ENCODE data around the gene POR.
"Not testable (repeated sequence)": the region's sequence is repeated elsewhere in the genome, so short reads cannot be mapped to it uniquely, and the experiment has no call there.

Gene POR

DNA sequence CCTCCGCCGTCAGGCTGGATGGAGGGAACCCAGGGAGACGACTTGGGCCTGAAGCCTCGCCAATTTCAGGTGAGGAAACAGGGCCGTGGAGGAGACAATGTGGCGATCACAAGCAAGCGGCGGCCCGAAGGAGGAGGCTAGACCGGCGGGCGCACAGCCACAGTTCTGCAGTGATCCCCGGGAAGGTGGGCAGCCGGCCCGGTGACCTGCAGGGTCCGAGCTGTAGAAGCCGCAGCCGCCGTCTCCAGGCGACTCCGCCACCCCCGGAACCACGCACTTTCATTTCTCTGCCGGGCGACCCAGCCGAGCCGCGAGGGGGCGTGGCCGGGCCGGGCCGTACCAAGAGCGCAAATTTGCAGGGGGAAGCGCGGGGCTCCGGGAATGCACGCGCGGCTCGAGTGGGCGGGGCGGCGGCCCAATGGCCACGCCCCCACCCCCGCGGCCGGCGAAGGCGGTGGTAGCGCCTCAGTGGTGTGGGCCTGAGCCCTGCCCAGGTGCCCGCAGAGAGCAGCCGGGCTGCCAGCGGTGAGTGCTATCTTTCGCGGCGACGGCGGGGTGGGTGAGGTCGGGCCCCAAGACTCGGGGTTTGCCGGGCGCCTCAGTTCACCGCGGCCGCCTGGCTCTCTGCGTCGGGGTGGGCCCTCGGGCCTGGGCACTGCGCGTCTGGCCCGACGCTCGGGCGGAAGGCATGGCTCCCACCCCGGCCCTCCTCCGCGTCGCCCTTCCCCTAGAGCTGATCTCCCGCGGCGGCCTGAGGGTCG lies at the start of gene POR:
Gene POR (plus strand): TSS at position 501 of the 761 bp plus-strand sequence. CDS start 38,847 bp downstream, outside the sequence.
- peak; percentile 89 for DNase-seq (ENCODE audit: low spot score)
- no peak for FAIRE-seq

DNA sequence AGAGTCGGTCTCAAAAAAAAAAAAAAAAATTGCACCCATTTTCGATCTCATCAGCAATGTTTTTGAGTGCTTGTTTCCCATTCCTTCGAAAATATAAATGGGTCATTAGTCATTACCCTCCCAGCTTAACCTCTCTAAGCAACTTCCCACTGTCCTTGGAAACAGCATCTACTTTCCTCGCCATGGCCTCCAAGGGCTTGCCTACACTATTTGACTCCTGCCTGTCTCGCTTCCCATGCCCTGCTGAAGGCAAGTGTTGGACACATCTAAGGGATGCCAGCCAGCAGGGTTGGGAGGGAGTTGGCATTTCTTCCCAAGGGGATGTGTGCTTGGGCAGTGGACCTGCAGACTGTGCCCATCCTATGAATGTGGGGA lies 48.9 kb upstream of the POR start:
- DNase-seq (ENCODE audit: low spot score), result no peak

DNA sequence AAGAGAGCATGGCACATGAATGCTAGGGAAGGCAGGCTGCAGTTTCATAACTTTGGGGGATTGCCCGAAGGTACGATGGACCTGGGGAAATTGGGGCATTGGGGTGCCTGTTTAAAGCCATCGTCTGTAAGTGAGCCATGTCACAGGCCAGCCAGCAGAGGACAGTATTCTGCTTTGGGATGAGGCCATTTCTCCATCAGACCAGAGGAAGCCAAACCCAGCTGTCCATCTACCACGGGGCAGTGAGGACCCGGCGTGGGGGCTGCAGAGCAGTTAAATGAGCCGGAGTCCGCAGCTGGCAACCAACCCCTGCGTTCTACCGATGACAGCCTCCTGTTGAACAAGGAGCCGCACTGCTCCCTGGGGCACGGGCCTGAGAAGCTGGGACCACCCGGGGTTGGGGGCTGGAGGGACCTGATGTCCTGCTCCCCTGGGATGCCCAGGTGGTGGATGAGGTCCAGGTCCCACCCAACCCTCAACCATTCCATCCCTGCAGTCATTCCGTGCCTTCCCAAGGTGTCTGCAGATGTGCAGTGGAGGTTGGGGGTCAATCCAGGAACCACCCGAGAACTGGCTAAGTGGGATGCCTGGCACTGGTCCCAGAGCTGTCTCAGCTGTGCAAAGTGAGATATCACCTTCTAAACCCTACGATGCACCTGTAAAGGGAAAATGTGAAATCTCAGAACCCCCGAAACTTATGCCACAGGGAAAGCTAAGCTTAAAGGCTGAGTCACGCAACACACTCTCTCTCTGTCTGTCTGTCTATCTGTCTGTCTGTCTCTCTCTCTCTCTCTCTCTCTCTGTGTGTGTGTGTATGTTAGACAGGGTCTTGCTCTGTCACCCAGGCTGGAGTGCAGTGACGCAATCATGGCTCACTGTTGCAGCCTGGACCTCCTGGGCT lies 48.2 kb upstream of the POR start:
- DNase-seq (ENCODE audit: low spot score), result peak; percentile 53
- no peak for FAIRE-seq

More for the DNA sequence above, 48.9 kb upstream of the POR start:
- FAIRE-seq, result no peak

DNA sequence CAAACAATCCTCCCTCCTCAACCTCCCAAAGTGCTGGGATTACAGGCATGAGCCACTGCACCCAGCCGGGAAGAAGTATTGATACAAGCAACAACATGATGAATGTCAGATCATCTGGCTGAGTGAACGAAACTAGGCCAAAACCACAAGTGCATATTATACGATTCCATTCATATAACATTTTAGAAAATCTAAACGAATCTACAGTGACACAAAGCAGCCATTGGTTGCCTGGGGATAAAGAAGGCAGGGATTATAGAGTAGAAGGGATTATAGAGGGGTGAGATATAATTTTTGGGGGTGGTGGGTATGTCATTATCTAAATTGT lies 47.6 kb upstream of the POR start:
- FAIRE-seq (no peak), DNase-seq (ENCODE audit: low spot score) (no peak)

DNA sequence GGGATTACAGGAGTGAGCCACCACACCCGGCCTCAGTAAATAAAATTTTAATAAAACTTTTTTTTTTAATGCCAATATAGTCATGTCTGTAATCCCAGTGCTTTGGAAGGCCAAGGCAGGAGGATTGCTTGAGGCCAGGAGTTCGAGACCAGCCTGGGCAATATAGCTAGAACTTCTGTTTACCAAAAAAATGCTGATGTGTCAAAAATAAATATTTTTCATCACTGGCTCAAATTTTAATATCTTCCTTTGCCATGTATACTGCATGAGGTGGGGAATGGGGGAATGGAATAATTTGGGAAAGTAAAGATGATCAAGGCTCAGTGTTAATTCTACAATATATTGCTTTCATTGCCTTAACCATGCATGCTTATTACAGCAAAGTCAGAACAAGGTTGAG lies 46.8 kb upstream of the POR start:
- DNase-seq (ENCODE audit: low spot score), result no peak
- FAIRE-seq, result no peak

DNA sequence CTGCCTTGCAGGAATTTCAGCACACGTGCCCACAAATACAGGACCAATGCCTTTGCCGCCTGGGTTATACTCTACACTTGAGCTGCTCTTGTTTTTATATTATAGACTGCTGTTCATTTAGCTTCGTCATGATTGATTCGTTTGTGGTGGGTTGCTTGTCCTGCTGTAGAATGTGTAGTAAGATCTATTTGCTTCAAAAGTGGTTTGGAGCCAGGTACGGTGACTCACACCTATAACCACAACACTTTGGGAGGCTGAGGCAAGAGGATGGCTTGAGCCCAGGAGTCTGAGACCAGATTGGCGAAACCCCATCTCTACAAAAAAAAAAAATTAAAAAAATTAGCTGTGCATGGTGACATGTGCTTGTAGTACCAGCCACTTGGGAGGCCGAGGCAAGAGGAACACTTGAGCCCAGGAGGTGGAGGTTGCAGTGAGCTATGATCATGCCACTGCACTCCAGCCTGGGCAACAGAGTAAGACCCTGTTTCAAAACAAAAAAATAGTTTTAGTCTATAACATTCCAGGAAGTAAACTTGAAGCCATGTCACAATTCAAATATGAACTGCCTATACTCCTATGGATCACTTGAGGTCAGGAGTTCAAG lies 45.1 kb upstream of the POR start:
- FAIRE-seq, result no peak
- DNase-seq (ENCODE audit: low spot score), result peak; percentile 50

DNA sequence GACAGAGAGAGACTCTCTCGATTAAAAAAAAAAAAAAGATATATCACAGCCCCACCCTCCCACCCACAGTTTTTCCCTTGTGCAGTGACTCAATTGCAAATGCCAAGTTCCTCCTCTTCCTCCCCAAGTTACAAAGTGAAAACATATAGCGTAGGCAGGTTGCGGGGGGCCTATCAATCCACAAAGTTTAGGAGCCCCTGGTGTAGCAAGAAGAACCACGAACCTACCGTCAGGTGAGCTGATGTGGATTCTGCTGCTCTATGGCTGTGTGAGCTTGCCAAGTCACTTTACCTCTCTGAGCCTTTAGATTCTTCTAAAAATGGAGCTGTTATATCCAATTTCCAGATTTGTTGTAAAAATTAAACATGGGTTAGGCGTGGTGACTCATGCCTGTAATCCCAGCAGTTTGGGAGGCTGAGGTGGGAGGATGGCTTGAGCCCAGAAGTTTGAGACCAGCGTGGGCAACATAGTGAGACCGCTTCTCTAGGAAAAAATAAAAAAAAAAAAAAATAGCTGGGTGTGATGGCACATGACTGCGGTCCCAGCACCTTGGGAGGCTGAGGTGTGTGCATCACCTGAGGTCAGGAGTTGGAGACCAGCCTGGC lies 44.3 kb upstream of the POR start:
- DNase-seq (ENCODE audit: low spot score), result no peak

DNA sequence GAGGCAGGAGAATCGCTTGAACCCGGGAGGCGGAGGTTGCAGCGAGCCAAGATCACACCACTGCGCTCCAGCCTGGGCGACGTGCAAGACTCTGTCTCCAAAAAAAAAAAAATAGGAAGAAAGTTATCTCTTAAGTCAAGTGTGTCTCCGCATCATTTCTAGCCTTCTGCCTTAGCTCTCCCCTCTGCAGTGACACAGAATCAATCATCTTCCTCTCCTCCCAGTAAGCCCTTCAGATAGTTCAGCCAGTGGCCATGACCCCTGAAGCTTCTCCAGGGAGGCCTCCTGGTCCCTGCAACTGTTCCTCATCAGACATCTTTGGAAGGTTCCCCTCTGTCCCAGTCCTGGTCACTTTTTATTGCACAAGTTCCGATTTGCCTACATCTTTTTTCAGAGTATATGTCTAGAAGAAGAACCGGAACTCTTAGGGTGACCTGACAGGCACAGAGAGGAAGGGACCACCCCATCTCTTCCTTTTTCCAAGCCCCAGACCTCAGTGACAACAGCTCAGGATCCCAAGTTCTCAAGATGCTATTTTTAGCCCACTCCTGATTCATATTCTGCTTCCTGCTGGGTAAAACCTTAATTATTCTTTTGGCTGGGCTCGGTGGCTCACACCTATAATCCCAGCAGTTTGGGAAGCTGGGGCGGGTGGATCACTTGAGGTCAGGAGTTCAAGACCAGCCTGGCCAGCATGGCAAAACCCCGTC lies 42.7 kb upstream of the POR start:
- DNase-seq (ENCODE audit: low spot score) (no peak), FAIRE-seq (no peak)

More for the DNA sequence above, 44.3 kb upstream of the POR start:
- FAIRE-seq, result no peak

DNA sequence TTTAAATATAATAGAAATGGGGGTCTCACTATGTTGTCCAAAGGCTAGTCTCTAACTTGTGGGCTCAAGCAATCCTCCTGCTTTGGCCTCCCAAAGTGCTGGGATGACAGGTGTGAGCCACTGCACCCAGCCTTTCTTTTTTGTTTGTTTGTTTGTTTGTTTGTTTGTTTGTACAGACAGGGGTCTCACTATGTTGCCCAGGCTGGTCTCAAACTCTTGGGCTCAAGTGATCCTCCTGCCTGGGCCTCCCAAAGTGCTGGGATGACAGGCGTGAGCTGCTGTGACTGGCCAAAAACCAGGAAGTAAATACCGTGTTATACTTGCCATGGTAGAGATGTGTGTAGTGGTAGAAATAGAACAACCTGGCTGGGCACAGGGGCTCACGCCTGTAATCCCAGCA lies 40.8 kb upstream of the POR start:
- DNase-seq (ENCODE audit: low spot score); FAIRE-seq: not testable (repeated sequence)

DNA sequence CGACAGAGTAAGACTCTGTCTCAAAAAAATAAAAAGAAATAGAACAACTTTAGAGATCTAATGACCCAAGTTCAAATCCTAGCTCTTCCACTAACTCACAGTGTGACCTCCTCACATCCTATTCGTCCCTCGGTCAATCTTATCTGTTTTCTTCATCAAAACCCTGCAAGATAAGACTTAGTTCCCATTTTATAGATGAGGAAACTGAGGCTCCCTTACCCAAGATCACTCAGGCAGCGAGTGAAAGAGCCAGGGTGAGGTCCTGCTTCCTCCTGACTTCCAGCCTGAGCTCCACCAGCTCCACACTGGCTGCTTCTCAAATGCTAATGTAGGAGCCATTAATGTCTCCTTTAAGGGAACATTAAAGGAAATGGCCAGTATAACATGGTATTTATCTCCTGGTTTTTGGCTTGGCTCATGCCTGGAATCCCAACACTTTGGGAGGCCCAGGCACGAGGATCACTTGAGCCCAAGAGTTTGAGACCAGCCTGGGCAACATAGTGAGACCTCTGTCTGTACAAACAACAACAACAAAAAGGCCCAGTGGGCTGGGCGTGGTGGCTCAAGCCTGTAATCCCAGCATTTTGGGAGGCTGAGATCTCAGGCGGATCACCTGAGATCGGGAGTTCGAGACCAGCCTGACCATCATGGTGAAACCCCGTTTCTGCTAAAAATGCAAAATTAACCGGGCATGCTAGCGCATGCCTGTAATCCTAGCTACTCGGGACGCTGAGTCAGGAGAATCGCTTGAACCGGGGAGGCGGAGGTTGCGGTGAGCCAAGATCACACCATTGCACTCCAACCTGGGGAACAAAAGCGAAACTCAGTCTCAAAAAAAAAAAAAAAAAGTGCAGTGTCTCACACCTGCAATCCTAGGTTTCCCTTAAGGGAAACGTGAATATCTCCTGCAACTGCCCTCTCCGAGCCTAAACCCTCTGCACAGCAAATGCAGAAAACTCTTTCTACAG lies 39.6 kb upstream of the POR start:
- DNase-seq (ENCODE audit: low spot score) (no peak), FAIRE-seq (no peak)

DNA sequence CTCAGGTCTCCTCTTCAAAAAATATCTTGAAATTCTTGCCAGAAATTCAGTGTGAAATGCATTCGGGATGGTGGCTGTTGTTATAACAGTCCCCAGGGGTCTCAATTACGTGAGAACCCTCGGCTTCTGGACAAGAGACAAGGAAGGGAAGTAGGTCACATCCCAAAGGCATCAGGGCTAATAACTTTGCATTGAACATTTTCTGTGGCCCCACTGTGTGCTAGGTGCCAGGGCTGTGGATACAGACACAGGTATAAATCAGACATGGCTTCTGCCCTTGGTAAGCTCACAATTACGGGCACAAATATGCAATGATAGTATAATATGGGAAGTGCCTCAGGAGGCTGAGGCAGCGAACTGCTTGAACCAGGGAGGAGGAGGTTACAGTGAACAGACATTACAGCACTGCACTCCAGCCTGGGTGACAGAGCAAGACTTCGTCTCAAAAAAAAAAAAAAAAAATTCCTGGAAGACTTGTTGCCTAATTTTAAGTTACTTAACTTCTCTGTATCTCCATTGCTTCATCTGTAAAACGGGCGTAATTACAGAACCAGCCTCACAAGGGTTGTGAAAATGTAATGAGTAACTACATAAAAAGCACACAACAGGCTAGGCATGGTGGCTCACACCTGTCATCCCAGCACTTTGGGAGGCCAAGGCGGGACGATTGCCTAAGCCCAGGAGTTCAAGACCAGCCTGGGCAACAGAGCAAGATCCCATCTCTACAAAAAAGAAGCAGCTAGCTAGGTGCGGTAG lies 38.7 kb upstream of the POR start:
- no peak for FAIRE-seq
- DNase-seq (ENCODE audit: low spot score), result no peak

DNA sequence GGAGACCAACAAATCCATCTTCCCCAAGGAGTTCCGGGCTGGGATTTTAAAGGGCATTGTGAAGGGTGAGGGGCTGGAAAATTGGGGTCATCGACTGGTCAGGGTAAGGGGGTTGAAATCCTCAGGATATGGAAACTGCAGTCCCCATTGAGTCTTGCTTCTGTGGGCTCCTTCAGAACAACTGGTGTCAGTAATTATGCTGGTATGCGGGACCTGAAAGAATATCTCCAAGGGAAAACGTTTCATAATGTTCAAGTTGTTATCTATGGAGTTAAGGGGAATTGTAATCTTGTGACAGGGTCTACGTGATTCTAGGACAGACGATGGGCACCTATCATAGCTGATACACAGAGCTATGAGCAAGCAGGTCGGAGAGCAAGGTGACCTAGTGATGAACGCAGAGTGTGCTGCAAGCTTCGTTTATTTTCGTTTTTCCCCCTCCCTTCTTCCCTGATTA lies 36.6 kb upstream of the POR start:
- FAIRE-seq, result no peak

DNA sequence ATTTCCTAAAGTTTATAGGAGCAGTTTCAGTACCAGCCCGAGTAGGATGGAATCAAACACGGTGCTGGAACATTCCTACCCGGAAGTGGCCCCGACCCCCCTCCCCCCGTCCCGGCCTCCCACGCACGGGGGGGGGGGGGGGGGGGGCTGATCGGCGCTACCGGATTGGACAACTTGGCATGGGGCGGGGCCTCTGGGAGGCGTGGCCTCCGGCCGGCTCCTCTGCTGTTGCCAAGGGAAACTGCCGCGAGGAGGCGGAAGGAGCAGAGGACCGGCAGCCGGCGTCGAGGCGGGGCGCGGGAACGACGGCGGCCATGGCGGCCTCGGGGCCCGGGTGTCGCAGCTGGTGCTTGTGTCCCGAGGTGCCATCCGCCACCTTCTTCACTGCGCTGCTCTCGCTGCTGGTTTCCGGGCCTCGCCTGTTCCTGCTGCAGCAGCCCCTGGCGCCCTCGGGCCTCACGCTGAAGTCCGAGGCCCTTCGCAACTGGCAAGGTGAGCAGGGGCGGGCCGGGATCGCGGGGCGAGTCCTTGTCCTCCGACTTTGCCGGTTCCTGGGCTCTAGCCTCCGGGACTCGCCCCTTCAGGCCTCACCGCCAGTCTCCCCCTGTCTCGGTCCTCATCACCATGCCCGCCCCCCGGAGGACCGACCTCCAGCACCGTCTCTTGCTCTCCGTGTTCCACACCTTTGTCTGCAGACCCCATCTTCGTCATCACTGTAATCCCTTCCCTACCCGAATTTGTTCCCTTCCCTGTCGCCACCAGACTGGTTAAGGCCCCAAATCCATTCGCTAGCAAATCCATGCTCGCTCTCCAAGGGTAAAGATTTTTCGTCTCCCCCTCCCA lies 36.0 kb upstream of the POR start, which contains the start of gene RHBDD2:
Gene RHBDD2 (plus strand): TSS at position 266 of the 843 bp plus-strand sequence. CDS start 49 bp downstream, at position 315.
- FAIRE-seq (no peak), DNase-seq (ENCODE audit: low spot score) (peak; percentile 91)

More for the DNA sequence above, 36.6 kb upstream of the POR start:
- DNase-seq (ENCODE audit: low spot score), result no peak

DNA sequence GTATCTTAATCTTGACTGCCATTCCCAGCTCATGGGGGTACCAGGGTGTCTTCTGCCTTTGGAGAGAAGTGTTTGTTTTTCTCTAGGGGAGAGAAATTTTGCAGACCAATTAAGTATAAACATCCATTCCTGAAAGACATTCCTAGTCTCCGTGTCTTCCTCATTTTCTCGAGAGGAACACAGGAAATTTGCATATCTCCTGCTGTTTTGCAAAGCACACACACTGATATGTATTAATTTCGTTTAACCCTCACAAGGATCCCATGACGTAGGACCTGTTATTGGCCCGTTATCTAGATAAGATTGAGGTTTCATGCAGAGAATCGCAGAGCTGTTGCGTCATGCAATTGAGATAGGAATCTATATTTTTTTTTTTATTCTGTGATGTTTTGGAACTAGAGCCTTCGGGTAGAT lies 35.2 kb upstream of the POR start:
- FAIRE-seq, result no peak
- peak; percentile 20 for DNase-seq (ENCODE audit: low spot score)

DNA sequence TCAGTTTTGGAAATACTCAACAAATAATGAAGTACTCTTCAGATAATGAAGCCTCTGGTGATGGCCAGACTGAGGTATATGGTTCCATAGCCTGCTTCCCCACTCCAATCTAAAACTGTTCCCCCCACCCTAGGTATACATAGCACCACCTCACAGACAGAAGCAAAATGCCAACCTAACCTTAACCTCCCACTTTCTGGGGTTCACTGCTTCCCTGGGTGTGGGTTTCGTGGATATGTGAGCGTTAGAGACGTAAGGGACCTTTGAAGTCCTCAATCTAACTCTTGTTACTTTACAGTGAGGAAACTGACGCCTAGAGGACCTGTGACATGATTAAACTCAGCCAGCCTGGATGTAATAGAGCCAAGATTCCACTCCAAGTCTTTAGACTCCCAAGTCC lies 34.7 kb upstream of the POR start:
- DNase-seq (ENCODE audit: low spot score) (no peak), FAIRE-seq (no peak)

DNA sequence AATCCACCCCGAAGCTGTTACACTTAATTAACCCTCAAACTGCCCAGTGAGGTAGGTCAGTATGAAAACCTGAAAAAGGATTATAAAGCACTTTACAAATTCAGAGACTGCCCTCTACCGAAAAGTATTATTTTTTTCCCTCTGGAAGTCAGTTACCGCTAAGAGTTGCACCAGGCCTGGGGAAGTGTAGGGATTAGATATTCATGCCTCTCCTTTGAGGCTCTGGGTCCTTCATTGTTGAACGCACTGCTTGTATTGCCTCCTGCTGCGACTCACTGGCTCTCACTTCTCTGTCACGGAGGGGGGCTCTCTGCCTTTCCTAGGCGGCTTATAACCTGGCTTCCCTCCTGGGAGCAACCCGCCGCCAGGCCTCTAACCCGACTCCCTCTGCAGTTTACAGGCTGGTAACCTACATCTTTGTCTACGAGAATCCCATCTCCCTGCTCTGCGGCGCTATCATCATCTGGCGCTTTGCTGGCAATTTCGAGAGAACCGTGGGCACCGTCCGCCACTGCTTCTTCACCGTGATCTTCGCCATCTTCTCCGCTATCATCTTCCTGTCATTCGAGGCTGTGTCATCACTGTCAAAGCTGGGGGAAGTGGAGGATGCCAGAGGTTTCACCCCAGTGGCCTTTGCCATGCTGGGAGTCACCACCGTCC lies 33.4 kb upstream of the POR start:
- no peak for DNase-seq (ENCODE audit: low spot score)
- FAIRE-seq, result no peak

DNA sequence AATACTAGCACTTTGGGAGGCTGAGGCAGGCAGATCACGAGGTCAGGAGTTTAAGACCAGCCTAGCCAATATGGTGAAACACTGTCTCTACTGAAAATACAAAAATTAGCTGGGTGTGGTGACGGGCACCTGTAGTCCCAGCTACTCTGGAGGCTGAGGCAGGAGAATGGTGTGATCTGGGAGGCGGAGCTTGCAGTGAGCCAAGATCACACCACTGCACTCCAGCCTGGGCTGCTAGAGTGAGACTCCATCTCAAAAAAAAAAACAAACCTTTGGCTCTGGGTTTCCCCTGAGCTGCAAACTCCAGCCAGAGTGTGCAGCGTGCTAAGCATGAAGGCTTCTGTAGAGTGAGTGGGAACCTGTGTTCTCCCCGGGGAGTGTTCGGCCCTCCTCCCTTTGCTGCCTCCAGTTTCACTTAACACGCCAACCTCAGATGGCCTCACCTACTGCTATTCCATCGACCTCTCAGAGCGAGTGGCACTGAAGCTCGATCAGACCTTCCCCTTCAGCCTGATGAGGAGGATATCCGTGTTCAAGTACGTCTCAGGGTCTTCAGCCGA lies 31.6 kb upstream of the POR start:
- DNase-seq (ENCODE audit: low spot score); FAIRE-seq: not testable (repeated sequence)
